Naive thymus-derived CD4-positive, alpha-beta T cell (primary cell): Measurements from ENCODE around the gene GIPC3. TPM values are rescaled to one million over a fixed set of nuclear protein-coding genes. Genes with fewer than 3 reads are reported as not detected.

Experiments
- ATAC-seq: fragments of 150-1000 bp; cut with Tn5 transposase; 2 replicates; pipeline ENCODE4 v1.10.0; 2021; ENCODE audit warnings: mild to moderate bottlenecking, moderate library complexity
- CTCF ChIA-PET: fragments of 350-600 bp; sonication (Branson Sonifier 250); formaldehyde crosslinking; loops from one replicate; lab custom pipeline; 2021; ENCODE audit warnings: antibody characterized with exemption; lab: Charles Lee
- POLR2A ChIA-PET: fragments of 350-600 bp; sonication (Branson Sonifier 250); formaldehyde crosslinking; loops from one replicate; lab custom pipeline; 2021; ENCODE audit warnings: antibody characterized with exemption, inconsistent platforms; lab: Charles Lee
- DNase-seq, 9 donors: peaks; one replicate each; pipeline versions ENCODE4 v3.0.0 to v3.0.0-alpha.2; 2020 to 2022; ENCODE audit warnings: mixed read lengths in 1 of 9
- H3K27ac ChIP-seq: one replicate; pipeline ENCODE4 v1.7.0; 2013; ENCODE audit warnings: mild to moderate bottlenecking, low read depth, low read length, moderate library complexity
- H3K27me3 ChIP-seq, 2 donors: one replicate each; pipeline ENCODE4 v1.7.0; 2013; ENCODE audit warnings: low read length in 2 of 2, mild to moderate bottlenecking in 2 of 2, moderate library complexity in 2 of 2; ENCODE audit not compliant: control insufficient read depth in 2 of 2, insufficient read depth in 2 of 2
- H3K36me3 ChIP-seq, 3 experiments: 1 replicate in 2 of 3; 2 replicates in 1 of 3; pipeline ENCODE4 v1.7.0; 2013; ENCODE audit warnings: low read length in 3 of 3, mild to moderate bottlenecking in 3 of 3, moderate library complexity in 1 of 3; ENCODE audit not compliant: insufficient read depth in 3 of 3, control insufficient read depth in 2 of 3
- H3K4me1 ChIP-seq, 2 donors: one replicate each; pipeline ENCODE4 v1.7.0; 2013; ENCODE audit warnings: low read length in 2 of 2, mild to moderate bottlenecking in 2 of 2, moderate library complexity in 1 of 2; ENCODE audit not compliant: control insufficient read depth in 2 of 2, insufficient read depth in 2 of 2
- H3K4me3 ChIP-seq: 2 replicates; pipeline ENCODE4 v1.7.0; 2013; ENCODE audit warnings: mild to moderate bottlenecking, low read length
- H3K9me3 ChIP-seq, 3 experiments: 1 replicate in 2 of 3; 2 replicates in 1 of 3; pipeline ENCODE4 v1.7.0; 2013; ENCODE audit warnings: low read length in 3 of 3; ENCODE audit not compliant: control insufficient read depth in 2 of 3
- H3K27ac Mint-ChIP-seq, 9 donors: one replicate each; pipeline ENCODE4 v1.8.0; 2020 to 2022; ENCODE audit warnings: mixed read lengths in 9 of 9, mild to moderate bottlenecking in 8 of 9, moderate library complexity in 5 of 9, inconsistent platforms in 2 of 9
- H3K27me3 Mint-ChIP-seq, 5 donors: one replicate each; pipeline ENCODE4 v1.8.0; 2021 to 2022; ENCODE audit warnings: mixed read lengths in 5 of 5, mild to moderate bottlenecking in 1 of 5
- H3K36me3 Mint-ChIP-seq, 5 donors: one replicate each; pipeline ENCODE4 v1.8.0; 2020 to 2022; ENCODE audit warnings: mixed read lengths in 5 of 5, mild to moderate bottlenecking in 3 of 5, inconsistent platforms in 1 of 5
- H3K4me1 Mint-ChIP-seq, 7 donors: one replicate each; pipeline ENCODE4 v1.8.0; 2020 to 2022; ENCODE audit warnings: mixed read lengths in 7 of 7, mild to moderate bottlenecking in 3 of 7, inconsistent platforms in 1 of 7
- H3K4me3 Mint-ChIP-seq, 10 donors: one replicate each; pipeline ENCODE4 v1.8.0; 2020 to 2022; ENCODE audit warnings: mild to moderate bottlenecking in 10 of 10, mixed read lengths in 10 of 10, moderate library complexity in 6 of 10, inconsistent platforms in 2 of 10
- H3K9me3 Mint-ChIP-seq, 11 donors: one replicate each; pipeline ENCODE4 v1.8.0; 2020 to 2022; ENCODE audit warnings: mixed read lengths in 11 of 11, mild to moderate bottlenecking in 4 of 11, inconsistent platforms in 1 of 11, moderate library complexity in 1 of 11
- intact Hi-C, 2 donors: fragments of 100-400 bp; cut with micrococcal nuclease; formaldehyde crosslinking; loops; one replicate each; pipeline ENCODE4 v1.15.1; 2023
- polyA plus RNA-seq, 2 donors: library from polyadenylated mRNA; unstranded; fragments of 300-500 nt; fragmentation: Illumina TruSeq; gene quantifications; one replicate each; pipeline ENCODE4 v1.2.3, GENCODE V29; 2021
- total RNA-seq, 6 experiments: library from RNA in 5 of 6; stranded (reverse) in 5 of 6; gene quantifications; 1 replicate in 5 of 6; 2 replicates in 1 of 6; pipeline ENCODE4 v1.2.3 and lab custom pipeline; 2021 to 2026

The GIPC3 gene
- total and polyA plus RNA-seq, 7 experiments from 2014 or later = 0.85 to 3.3 (median 2.0) TPM

- Histone ChIP-seq H3K4me1 (peaks cover 25 to 32% of the 10 kb centered on the region in 2 donors), H3K9me3 (no peaks in the 10 kb centered on the region), H3K27ac (peak overlapping the region; percentile 83), H3K4me3 (peak overlapping the region; percentile 77), H3K27me3 (no peaks in the 10 kb centered on the region), H3K36me3 (peaks cover 0 to 11% (median 0%) of the 10 kb centered on the region in 3 experiments)
- Mint-ChIP-seq H3K36me3 (peaks cover 0 to 9% (median 0%) of the 10 kb centered on the region in 5 donors), H3K4me1 (peaks cover 18 to 49% (median 44%) of the 10 kb centered on the region in 7 donors), H3K4me3 (peak overlapping the region; percentile 92 to 100 (median 96)), H3K9me3 (peaks cover 0 to 2% (median 0%) of the 10 kb centered on the region in 11 donors), H3K27ac (peak overlapping the region; percentile 92 to 97 (median 95)), H3K27me3 (no peaks in the 10 kb centered on the region)
- intact Hi-C loops = loop anchor here (5.0 to 10.0 kb wide), 6 partner anchors 51 to 919 kb away; partner anchors contain the start of genes APBA3 (in 1 of the 2), HDGFL2 (in 1 of the 2), MRPL54 (in 1 of the 2) and PIAS4 (in 1 of the 2)
- ChIA-PET CTCF (interaction anchor here (0.6 to 4.5 kb wide), 7 partner anchors 11 to 280 kb away, joined by 3 to 30 read pairs (median 4); partner anchors contain the start of genes GIPC3, MRPL54 and PIP5K1C), POLR2A (interaction anchor here (0.8 to 3.1 kb wide), 14 partner anchors 9 to 451 kb away, joined by 3 to 25 read pairs (median 4); partner anchors contain the start of genes FZR1 and GIPC3)
- DNase-seq = peak in 1 of 9 donors; percentile 21
- no peak for ATAC-seq
Measured at GRCh38 chr19:3555653-3556422, 29.4 kb upstream of the GIPC3 start.

GRCh38 chr19:3556423-3556977 is 28.8 kb upstream of the GIPC3 start:
- peaks cover 0 to 2% (median 0%) of the 10 kb centered on the region in 11 donors for H3K9me3 Mint-ChIP-seq
- Histone ChIP-seq H3K27ac (peak overlapping the region; percentile 83), H3K27me3 (no peaks in the 10 kb centered on the region), H3K4me1 (peaks cover 25 to 32% of the 10 kb centered on the region in 2 donors), H3K9me3 (no peaks in the 10 kb centered on the region), H3K4me3 (peak overlapping the region; percentile 77), H3K36me3 (peaks cover 0 to 7% (median 0%) of the 10 kb centered on the region in 3 experiments)
- H3K27ac Mint-ChIP-seq = peak overlapping the region; percentile 92 to 97 (median 95)
- ChIA-PET POLR2A (interaction anchor here (0.6 to 3.1 kb wide), 16 partner anchors 10 to 531 kb away, joined by 3 to 25 read pairs (median 4); partner anchors contain the start of genes FZR1 and GIPC3), CTCF (interaction anchor here (0.6 to 4.5 kb wide), 8 partner anchors 11 to 280 kb away, joined by 3 to 30 read pairs (median 4); partner anchors contain the start of genes GIPC3, MRPL54 and PIP5K1C)
- ATAC-seq = no peak
- peaks cover 0 to 9% (median 0%) of the 10 kb centered on the region in 5 donors for H3K36me3 Mint-ChIP-seq
- DNase-seq = no peak
- intact Hi-C loops = loop anchor here (5.0 to 10.0 kb wide), 6 partner anchors 51 to 918 kb away; partner anchors contain the start of genes APBA3 (in 1 of the 2), HDGFL2 (in 1 of the 2), MRPL54 (in 1 of the 2) and PIAS4 (in 1 of the 2)
- peaks cover 18 to 48% (median 43%) of the 10 kb centered on the region in 7 donors for H3K4me1 Mint-ChIP-seq
- H3K4me3 Mint-ChIP-seq = peak overlapping the region; percentile 92 to 100 (median 96)
- no peaks in the 10 kb centered on the region for H3K27me3 Mint-ChIP-seq

- peak overlapping the region; percentile 92 to 97 (median 95) for H3K27ac Mint-ChIP-seq
- H3K4me3 ChIP-seq = peak overlapping the region; percentile 77
- peaks cover 0 to 7% (median 0%) of the 10 kb centered on the region in 3 experiments for H3K36me3 ChIP-seq
- H3K27ac ChIP-seq = peak overlapping the region; percentile 83
- peak overlapping the region; percentile 92 to 100 (median 96) for H3K4me3 Mint-ChIP-seq
- H3K9me3 Mint-ChIP-seq = peaks cover 0 to 2% (median 0%) of the 10 kb centered on the region in 11 donors
- H3K4me1 ChIP-seq = peaks cover 25 to 32% of the 10 kb centered on the region in 2 donors
- peak in 8 of 9 donors; percentile 42 to 66 (median 54) for DNase-seq
- H3K36me3 Mint-ChIP-seq = peaks cover 0 to 9% (median 0%) of the 10 kb centered on the region in 5 donors
- ChIA-PET POLR2A (interaction anchor here (0.6 to 3.1 kb wide), 18 partner anchors 10 to 530 kb away, joined by 3 to 25 read pairs (median 4); partner anchors contain the start of genes FZR1, GIPC3 and MRPL54), CTCF (interaction anchor here (0.9 to 4.5 kb wide), 6 partner anchors 12 to 205 kb away, joined by 3 to 30 read pairs (median 4); partner anchors contain the start of genes GIPC3, MRPL54 and PIP5K1C)
- peaks cover 18 to 43% (median 40%) of the 10 kb centered on the region in 7 donors for H3K4me1 Mint-ChIP-seq
- H3K27me3 Mint-ChIP-seq = no peaks in the 10 kb centered on the region
- no peaks in the 10 kb centered on the region for H3K27me3 ChIP-seq
- intact Hi-C loops = loop anchor here (1.0 to 10.0 kb wide), 9 partner anchors 15 to 918 kb away; partner anchors contain the start of genes FZR1 (in 2 of the 2), HMG20B (in 2 of the 2), APBA3 (in 1 of the 2) and HDGFL2 (in 1 of the 2)
- no peaks in the 10 kb centered on the region for H3K9me3 ChIP-seq
- peak; percentile 30 for ATAC-seq
Measured at GRCh38 chr19:3556978-3557460, 28.3 kb upstream of the GIPC3 start.

- no peaks in the 10 kb centered on the region for H3K27me3 ChIP-seq
- ATAC-seq = peak; percentile 94
- Mint-ChIP-seq H3K4me1 (peaks cover 18 to 40% (median 38%) of the 10 kb centered on the region in 7 donors), H3K27me3 (no peaks in the 10 kb centered on the region), H3K27ac (peak within 1 kb of the TSS; percentile 92 to 97 (median 95)), H3K4me3 (peak within 1 kb of the TSS; percentile 92 to 100 (median 96)), H3K36me3 (peaks cover 0 to 9% (median 0%) of the 10 kb centered on the region in 5 donors), H3K9me3 (peaks cover 0 to 2% (median 0%) of the 10 kb centered on the region in 11 donors)
- H3K4me3 ChIP-seq = peak within 1 kb of the TSS; percentile 90
- peaks cover 0 to 7% (median 0%) of the 10 kb centered on the region in 3 experiments for H3K36me3 ChIP-seq
- POLR2A ChIA-PET = interaction anchor here (0.6 to 3.1 kb wide), 12 partner anchors 11 to 529 kb away, joined by 3 to 25 read pairs (median 4); partner anchors contain the start of genes FZR1, GIPC3 and MRPL54
- DNase-seq = peak; percentile 88 to 98 (median 93)
- CTCF ChIA-PET = interaction anchor here (1.1 to 4.5 kb wide), 4 partner anchors 12 to 205 kb away, joined by 3 to 30 read pairs (median 6); partner anchors contain the start of genes GIPC3, MRPL54 and PIP5K1C
- no peaks in the 10 kb centered on the region for H3K9me3 ChIP-seq
- H3K27ac ChIP-seq = peak within 1 kb of the TSS; percentile 83
- intact Hi-C loops = loop anchor here (1.0 to 10.0 kb wide), 9 partner anchors 15 to 917 kb away; partner anchors contain the start of genes FZR1 (in 2 of the 2), HMG20B (in 2 of the 2), APBA3 (in 1 of the 2) and HDGFL2 (in 1 of the 2)
- peaks cover 25 to 30% of the 10 kb centered on the region in 2 donors for H3K4me1 ChIP-seq
Measured at GRCh38 chr19:3557461-3558248, 27.6 kb upstream of the GIPC3 start, which contains the start of gene MFSD12. Gene MFSD12 (minus strand): TSS chr19:3557586. CDS start chr19:3557403, 183 bp downstream.
